IMR-90 (cell line): ENCODE results near the gene PAIP1. TPM values are rescaled to one million over a fixed set of nuclear protein-coding genes. Genes with fewer than 3 reads are reported as not detected.

Experiments
- ATAC-seq: fragments of 200-7000 bp; cut with Tn5 transposase; 2 replicates; pipeline ENCODE4 v1.9.1; 2020; ENCODE audit warnings: low read depth, mild to moderate bottlenecking, moderate library complexity
- BruUV-seq: library from RNA; stranded (reverse); fragments of 400-500 nt; replicated peaks from 2 replicates; lab custom pipeline; 2021; lab: Mats Ljungman, UMichigan
- CTCF ChIA-PET: fragments of 300-600 bp; formaldehyde crosslinking; extraction: SDS; loops from one replicate; lab custom pipeline; 2021; ENCODE audit warnings: antibody characterized with exemption; lab: Yijun Ruan, JAX
- POLR2A ChIA-PET: fragments of 300-600 bp; sonication (Branson Sonifier 250); formaldehyde crosslinking; loops from one replicate; lab custom pipeline; 2022; ENCODE audit warnings: antibody characterized with exemption; ENCODE audit not compliant: unreplicated experiment; lab: Charles Lee
- DNase-seq: peaks from one replicate; pipeline ENCODE4 v3.0.0; 2013
- H2AFZ ChIP-seq: replicated peaks from 2 replicates; pipeline ENCODE3; 2013; ENCODE audit warnings: low read length, mild to moderate bottlenecking; ENCODE audit not compliant: poor library complexity
- H2AK5ac ChIP-seq: 2 replicates; pipeline ENCODE4 v1.6.1; 2013; ENCODE audit warnings: low read depth, low read length, inconsistent platforms
- H2AK9ac ChIP-seq: replicated peaks from 2 replicates; pipeline ENCODE3; 2013; ENCODE audit warnings: mild to moderate bottlenecking, low read depth, low read length, moderate library complexity; ENCODE audit not compliant: poor library complexity
- H2BK120ac ChIP-seq: 2 replicates; pipeline ENCODE4 v1.6.1; 2013; ENCODE audit warnings: low read depth, low read length, inconsistent platforms
- H2BK15ac ChIP-seq: 3 replicates; pipeline ENCODE4 v1.6.1; 2013; ENCODE audit warnings: low read depth, low read length, inconsistent platforms
- H2BK20ac ChIP-seq: 2 replicates; pipeline ENCODE4 v1.6.1; 2013; ENCODE audit warnings: low read depth, mild to moderate bottlenecking, inconsistent platforms, low read length, moderate library complexity
- H2BK5ac ChIP-seq: 2 replicates; pipeline ENCODE4 v1.6.1; 2013; ENCODE audit warnings: mild to moderate bottlenecking, low read depth, low read length, inconsistent platforms; ENCODE audit not compliant: poor library complexity, severe bottlenecking
- H3K14ac ChIP-seq: replicated peaks from 2 replicates; pipeline ENCODE4 v1.6.1; 2013; ENCODE audit warnings: low read depth, low read length, inconsistent platforms
- H3K18ac ChIP-seq: 2 replicates; pipeline ENCODE4 v1.6.1; 2013; ENCODE audit warnings: low read depth, low read length, control low read depth
- H3K23ac ChIP-seq: 2 replicates; pipeline ENCODE4 v1.6.1; 2013; ENCODE audit warnings: low read depth, low read length, inconsistent platforms
- H3K27ac ChIP-seq: 2 replicates; pipeline ENCODE4 v1.5.1; 2013; ENCODE audit warnings: mild to moderate bottlenecking, control low read depth, low read length; ENCODE audit not compliant: insufficient read depth
- H3K27me3 ChIP-seq: 2 replicates; pipeline ENCODE4 v1.6.1; 2013; ENCODE audit warnings: low read length; ENCODE audit not compliant: control insufficient read depth, insufficient read depth
- H3K36me3 ChIP-seq: 2 replicates; pipeline ENCODE4 v1.6.1; 2013; ENCODE audit warnings: low read length, mixed read lengths; ENCODE audit not compliant: control insufficient read depth, insufficient read depth
- H3K4ac ChIP-seq: 2 replicates; pipeline ENCODE4 v1.6.1; 2013; ENCODE audit warnings: low read depth, low read length, inconsistent platforms
- H3K4me1 ChIP-seq: 2 replicates; pipeline ENCODE4 v1.6.1; 2013; ENCODE audit warnings: low read length, mixed read lengths; ENCODE audit not compliant: control insufficient read depth, insufficient read depth
- H3K4me2 ChIP-seq: 2 replicates; pipeline ENCODE4 v1.6.1; 2013; ENCODE audit warnings: low read depth, mild to moderate bottlenecking, control low read depth, low read length, moderate library complexity
- H3K4me3 ChIP-seq: 2 replicates; pipeline ENCODE4 v1.5.1; 2013; ENCODE audit warnings: low read depth, mild to moderate bottlenecking, control low read depth, low read length, moderate library complexity; ENCODE audit not compliant: insufficient read depth
- H3K56ac ChIP-seq: 2 replicates; pipeline ENCODE4 v1.6.1; 2013; ENCODE audit warnings: low read length, inconsistent platforms; ENCODE audit not compliant: insufficient read depth; ENCODE audit errors: extremely low read depth
- H3K79me1 ChIP-seq, 2 experiments: 2 replicates each; pipeline ENCODE4 v1.6.1; 2013; ENCODE audit warnings: low read length in 2 of 2, inconsistent platforms in 1 of 2, low read depth in 1 of 2
- H3K9ac ChIP-seq: 2 replicates; pipeline ENCODE4 v1.6.1; 2013; ENCODE audit warnings: low read depth, low read length, control low read depth
- H3K9me1 ChIP-seq: 2 replicates; pipeline ENCODE4 v1.6.1; 2013; ENCODE audit warnings: low read length, inconsistent platforms; ENCODE audit not compliant: insufficient read depth
- H3K9me3 ChIP-seq: 2 replicates; pipeline ENCODE4 v1.6.1; 2013; ENCODE audit warnings: low read length; ENCODE audit not compliant: control insufficient read depth, insufficient read depth
- H4K20me1 ChIP-seq: 2 replicates; pipeline ENCODE4 v1.6.1; 2013; ENCODE audit warnings: low read length, inconsistent platforms; ENCODE audit not compliant: insufficient read depth
- H4K5ac ChIP-seq: 2 replicates; pipeline ENCODE4 v1.6.1; 2013; ENCODE audit warnings: mild to moderate bottlenecking, low read depth, low read length, control low read depth
- H4K8ac ChIP-seq, 2 experiments: 2 replicates each; pipeline ENCODE4 v1.6.1; 2013; ENCODE audit warnings: low read depth in 2 of 2, low read length in 2 of 2, control low read depth in 1 of 2, inconsistent platforms in 1 of 2
- H4K91ac ChIP-seq: 2 replicates; pipeline ENCODE4 v1.6.1; 2013; ENCODE audit warnings: low read depth, low read length, inconsistent platforms; ENCODE audit not compliant: insufficient read depth
- CEBPB ChIP-seq: IDR thresholded peaks from 2 replicates; pipeline ENCODE4 v1.6.1; 2012; ENCODE audit warnings: low read depth, low read length, improper control_type of control experiment
- CHD1 ChIP-seq: IDR thresholded peaks from 2 replicates; pipeline ENCODE4 v1.6.1; 2012; ENCODE audit warnings: low read depth, low read length, improper control_type of control experiment
- FOS ChIP-seq: fragments of 150-350 bp; IDR thresholded peaks from 2 replicates; pipeline ENCODE4 v1.6.1; 2016; ENCODE audit warnings: low read depth, low read length
- MAZ ChIP-seq: IDR thresholded peaks from 2 replicates; pipeline ENCODE4 v1.6.1; 2012; ENCODE audit warnings: low read depth, mild to moderate bottlenecking, low read length, improper control_type of control experiment, moderate library complexity, borderline replicate concordance
- MXI1 ChIP-seq: IDR thresholded peaks from 2 replicates; pipeline ENCODE4 v1.6.1; 2012; ENCODE audit warnings: low read depth, mild to moderate bottlenecking, low read length, moderate library complexity, borderline replicate concordance
- NFE2L2 ChIP-seq: fragments of 150-350 bp; IDR thresholded peaks from 2 replicates; pipeline ENCODE4 v1.6.1; 2016; ENCODE audit warnings: low read depth, mild to moderate bottlenecking, low read length
- POLR2A ChIP-seq: IDR thresholded peaks from 2 replicates; pipeline ENCODE4 v1.6.1; 2012; ENCODE audit warnings: mild to moderate bottlenecking, low read depth, low read length
- RCOR1 ChIP-seq: IDR thresholded peaks from 2 replicates; pipeline ENCODE4 v1.6.1; 2012; ENCODE audit warnings: mild to moderate bottlenecking, low read length, improper control_type of control experiment; ENCODE audit not compliant: insufficient replicate concordance
- dilution Hi-C: fragments of 300-500 bp; cut with HindIII; formaldehyde crosslinking; loops from one replicate; pipeline ENCODE4 v1.14.3; 2018; ENCODE audit warnings: low sequenced_read_pairs; ENCODE audit not compliant: unreplicated experiment
- in situ Hi-C: fragments of 300-500 bp; cut with MboI; formaldehyde crosslinking; loops from 3 replicates; pipeline ENCODE4 v1.14.3; 2019; ENCODE audit warnings: low sequenced_read_pairs, inconsistent platforms, mixed read lengths
- intact Hi-C: fragments of 100-400 bp; cut with micrococcal nuclease; formaldehyde crosslinking; loops from 2 replicates; pipeline ENCODE4 v1.10.0; 2022
- polyA plus RNA-seq, 3 experiments: library from polyadenylated mRNA; depleted of rRNA; stranded (reverse); fragments of >200 nt; gene quantifications; 2 replicates each; pipeline ENCODE4 v1.2.3, GENCODE V29; 2012; ENCODE audit warnings: low replicate concordance in 1 of 3
- total RNA-seq: library from RNA; depleted of rRNA; stranded (reverse); fragments of >200 nt; gene quantifications from 2 replicates; pipeline ENCODE4 v1.2.3, GENCODE V29; 2012

The PAIP1 gene
- total and polyA plus RNA-seq, 2 of the 4 experiments (the other 2 are of a cell fraction) = 59.1 to 123 TPM

- Histone ChIP-seq H4K20me1 (no peaks in the 10 kb centered on the region), H3K14ac (no peak overlapping the region), H3K4me1 (no peaks in the 10 kb centered on the region), H3K18ac (no peak overlapping the region), H3K9me3 (no peaks in the 10 kb centered on the region), H3K9me1 (no peaks in the 10 kb centered on the region), H3K27ac (no peak overlapping the region), H3K56ac (no peak overlapping the region), H3K4me2 (no peak overlapping the region), H3K27me3 (no peaks in the 10 kb centered on the region), H2AK9ac (no peak overlapping the region), H3K4me3 (no peak overlapping the region), H2BK15ac (no peak overlapping the region), H4K91ac (no peak overlapping the region), H3K4ac (no peak overlapping the region), H2AK5ac (no peak overlapping the region), H3K36me3 (no peaks in the 10 kb centered on the region), H2AFZ (no peak overlapping the region), H2BK5ac (no peak overlapping the region), H4K8ac (no peak overlapping the region), H2BK20ac (no peak overlapping the region), H3K23ac (no peak overlapping the region), H3K79me1 (no peaks in the 10 kb centered on the region), H4K5ac (no peak overlapping the region), H2BK120ac (no peak overlapping the region), H3K9ac (no peak overlapping the region)
- ChIA-PET POLR2A (no interaction called here), CTCF (no interaction called here)
- ATAC-seq = no peak
- dilution Hi-C loops = no loop called here
- TF ChIP-seq NFE2L2 (no peak), RCOR1 (no peak), MXI1 (no peak), CHD1 (no peak), MAZ (no peak), POLR2A (no peak), CEBPB (no peak), FOS (no peak)
- BruUV-seq = no TSS peak
- no peak for DNase-seq
- in situ Hi-C loops = no loop called here
- intact Hi-C loops = no loop called here
Observed at GRCh38 chr5:43592363-43592762, 35.5 kb upstream of the PAIP1 start.
